ENCODE measurements around the gene ZNF28. TPM values are rescaled to one million over a fixed set of nuclear protein-coding genes. Genes with fewer than 3 reads are reported as not detected.
"Not testable (repeated sequence)": the region's sequence is repeated elsewhere in the genome, so short reads cannot be mapped to it uniquely, and the experiment has no call there.

ZNF28 gene
- total and polyA plus RNA-seq, 2 of the 4 experiments (the other 2 are of a cell fraction) = 4.4 to 24.7 TPM

- intact Hi-C loops (cut with micrococcal nuclease) = no loop called here
- H2AFZ ChIP-seq (replicated peaks; ENCODE audit: low read length, poor library complexity) = no peak overlapping the region
- H4K91ac ChIP-seq (ENCODE audit: insufficient read depth, low read depth, low read length) = no peak overlapping the region
- no peak overlapping the region for H2BK5ac ChIP-seq (ENCODE audit: low read depth, low read length, poor library complexity, severe bottlenecking)
- H4K20me1 ChIP-seq (ENCODE audit: insufficient read depth, low read length) = no peaks in the 10 kb centered on the region
- no peak overlapping the region for H3K4ac ChIP-seq (ENCODE audit: low read depth, low read length)
- ATAC-seq (ENCODE audit: low read depth) (no peak), DNase-seq (no peak)
- no peak overlapping the region for H2AK9ac ChIP-seq (replicated peaks; ENCODE audit: low read depth, low read length, poor library complexity)
- H3K23ac ChIP-seq (ENCODE audit: low read depth, low read length) = no peak overlapping the region
- no peak overlapping the region for H3K9ac ChIP-seq (ENCODE audit: low read depth, low read length)
- TF ChIP-seq, protein P1, sequence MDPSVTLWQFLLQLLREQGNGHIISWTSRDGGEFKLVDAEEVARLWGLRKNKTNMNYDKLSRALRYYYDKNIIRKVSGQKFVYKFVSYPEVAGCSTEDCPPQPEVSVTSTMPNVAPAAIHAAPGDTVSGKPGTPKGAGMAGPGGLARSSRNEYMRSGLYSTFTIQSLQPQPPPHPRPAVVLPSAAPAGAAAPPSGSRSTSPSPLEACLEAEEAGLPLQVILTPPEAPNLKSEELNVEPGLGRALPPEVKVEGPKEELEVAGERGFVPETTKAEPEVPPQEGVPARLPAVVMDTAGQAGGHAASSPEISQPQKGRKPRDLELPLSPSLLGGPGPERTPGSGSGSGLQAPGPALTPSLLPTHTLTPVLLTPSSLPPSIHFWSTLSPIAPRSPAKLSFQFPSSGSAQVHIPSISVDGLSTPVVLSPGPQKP (IDR thresholded peaks at IDR 0.05; ENCODE audit: borderline replicate concordance, low read depth, low read length) = no peak
- TF ChIP-seq MAFK (IDR thresholded peaks at IDR 0.05; ENCODE audit: low read depth, low read length) (no peak), RCOR1 (IDR thresholded peaks at IDR 0.05; ENCODE audit: insufficient replicate concordance, low read length) (no peak), USF2 (IDR thresholded peaks at IDR 0.05; ENCODE audit: low read depth, low read length) (no peak), RFX5 (IDR thresholded peaks at IDR 0.05; ENCODE audit: low read depth, low read length) (no peak)
- no peaks in the 10 kb centered on the region for H3K79me1 ChIP-seq (ENCODE audit: low read depth in 1 of 2, low read length in 2 of 2)
- no peak overlapping the region for H3K56ac ChIP-seq (ENCODE audit: extremely low read depth, insufficient read depth, low read length)
- ChIA-PET CTCF (no interaction called here), POLR2A (ENCODE audit: unreplicated experiment) (no interaction called here)
- no peak overlapping the region for H3K18ac ChIP-seq (ENCODE audit: low read depth, low read length)
- H3K9me1 ChIP-seq (ENCODE audit: insufficient read depth, low read length) = no peaks in the 10 kb centered on the region
- H3K27me3 ChIP-seq (ENCODE audit: control insufficient read depth, insufficient read depth, low read length) = no peaks in the 10 kb centered on the region
- no CpG with 5 or more reads among the region's 12 CpGs for WGBS, 2 experiments (ENCODE audit: extremely low coverage in 2 of 2, insufficient read length in 1 of 2)
- BruUV-seq (replicated peaks) = no TSS peak
- H2BK15ac ChIP-seq (ENCODE audit: low read depth, low read length) = no peak overlapping the region
- H4K8ac ChIP-seq (ENCODE audit: low read depth in 2 of 2, low read length in 2 of 2) = no peak overlapping the region
- H3K36me3 ChIP-seq (ENCODE audit: control insufficient read depth, insufficient read depth, low read length) = no peaks in the 10 kb centered on the region
- no peak overlapping the region for H4K5ac ChIP-seq (ENCODE audit: low read depth, low read length)
- H3K27ac ChIP-seq (ENCODE audit: insufficient read depth, low read length) = no peak overlapping the region
- H2AK5ac ChIP-seq (ENCODE audit: low read depth, low read length) = no peak overlapping the region
- dilution Hi-C loops (cut with HindIII; ENCODE audit: low sequenced_read_pairs, unreplicated experiment) = no loop called here
- H2BK120ac ChIP-seq (ENCODE audit: low read depth, low read length) = no peak overlapping the region
- H3K4me3 ChIP-seq (ENCODE audit: insufficient read depth, low read depth, low read length) = no peak overlapping the region
- in situ Hi-C loops (cut with MboI; ENCODE audit: low sequenced_read_pairs) = no loop called here
- no peak overlapping the region for H2BK20ac ChIP-seq (ENCODE audit: low read depth, low read length)
- H3K4me2 ChIP-seq (ENCODE audit: low read depth, low read length) = no peak overlapping the region
- H3K14ac ChIP-seq (replicated peaks; ENCODE audit: low read depth, low read length) = no peak overlapping the region
- H3K9me3 ChIP-seq (ENCODE audit: control insufficient read depth, insufficient read depth, low read length) = no peaks in the 10 kb centered on the region
- no peaks in the 10 kb centered on the region for H3K4me1 ChIP-seq (ENCODE audit: control insufficient read depth, insufficient read depth, low read length)
Measured at GRCh38 chr19:52823676-52824075, 2.2 kb upstream of the ZNF28 start.

DNA sequence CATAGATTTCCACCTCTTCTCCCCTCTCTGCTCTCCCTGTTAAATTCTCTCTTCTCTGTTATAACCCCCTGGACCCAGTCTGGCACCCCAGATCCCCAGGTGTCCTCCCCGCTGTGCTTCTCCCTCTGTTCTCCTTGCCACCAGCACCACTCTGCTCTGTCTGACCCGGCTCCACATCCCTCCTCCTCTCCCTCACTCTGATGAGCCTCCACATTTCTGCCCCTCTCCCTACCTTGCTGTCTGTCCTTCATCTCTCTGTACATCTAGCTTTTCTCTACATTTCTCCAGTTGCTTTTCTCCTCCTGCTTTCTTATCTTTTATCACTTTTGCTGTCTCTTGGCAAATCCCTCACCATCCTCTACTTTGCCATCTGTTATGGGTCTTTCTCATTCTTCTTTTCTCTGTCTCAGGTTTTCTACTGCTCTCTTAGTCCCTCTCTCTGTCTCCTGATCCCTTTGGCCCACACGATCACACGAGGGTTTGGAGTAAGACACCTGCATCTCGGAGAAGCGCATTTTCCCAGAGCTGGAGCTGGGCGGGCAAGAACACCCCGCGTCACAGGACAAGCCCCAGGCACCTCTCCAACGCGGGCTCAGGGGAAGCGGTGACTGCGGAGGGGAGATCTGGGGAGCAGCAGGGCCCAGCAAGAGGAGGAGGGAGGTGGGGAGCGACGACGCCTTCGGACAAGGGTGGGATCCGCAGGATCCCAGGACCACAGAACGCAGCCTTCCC, 795 bp downstream of the ZNF28 start:
- H3K4me1 ChIP-seq (ENCODE audit: control insufficient read depth, insufficient read depth, low read length); H3K27me3 ChIP-seq (ENCODE audit: control insufficient read depth, insufficient read depth, low read length); in situ Hi-C loops (cut with MboI; ENCODE audit: low sequenced_read_pairs); CTCF ChIA-PET; H3K18ac ChIP-seq (ENCODE audit: low read depth, low read length); H2BK15ac ChIP-seq (ENCODE audit: low read depth, low read length); H3K4ac ChIP-seq (ENCODE audit: low read depth, low read length); H4K5ac ChIP-seq (ENCODE audit: low read depth, low read length); H2AK5ac ChIP-seq (ENCODE audit: low read depth, low read length); H4K91ac ChIP-seq (ENCODE audit: insufficient read depth, low read depth, low read length); H4K20me1 ChIP-seq (ENCODE audit: insufficient read depth, low read length); H2AFZ ChIP-seq (replicated peaks; ENCODE audit: low read length, poor library complexity); intact Hi-C loops (cut with micrococcal nuclease); H3K79me1 ChIP-seq (ENCODE audit: low read depth in 1 of 2, low read length in 2 of 2); H2BK20ac ChIP-seq (ENCODE audit: low read depth, low read length); H2BK5ac ChIP-seq (ENCODE audit: low read depth, low read length, poor library complexity, severe bottlenecking); POLR2A ChIA-PET (ENCODE audit: unreplicated experiment); H3K14ac ChIP-seq (replicated peaks; ENCODE audit: low read depth, low read length); H2BK120ac ChIP-seq (ENCODE audit: low read depth, low read length); H3K23ac ChIP-seq (ENCODE audit: low read depth, low read length); H3K9me1 ChIP-seq (ENCODE audit: insufficient read depth, low read length); H2AK9ac ChIP-seq (replicated peaks; ENCODE audit: low read depth, low read length, poor library complexity); H3K56ac ChIP-seq (ENCODE audit: extremely low read depth, insufficient read depth, low read length); H3K9me3 ChIP-seq (ENCODE audit: control insufficient read depth, insufficient read depth, low read length); BruUV-seq (replicated peaks); dilution Hi-C loops (cut with HindIII; ENCODE audit: low sequenced_read_pairs, unreplicated experiment): not testable (repeated sequence)
- Histone ChIP-seq H4K8ac (ENCODE audit: low read depth in 2 of 2, low read length in 2 of 2) (peak overlapping the region in 1 of 2 experiments; percentile 90; a peak in 1 of 4 replicates), H3K4me3 (ENCODE audit: insufficient read depth, low read depth, low read length) (peak overlapping the region; percentile 73), H3K36me3 (ENCODE audit: control insufficient read depth, insufficient read depth, low read length) (peaks cover 11% of the 10 kb centered on the region), H3K9ac (ENCODE audit: low read depth, low read length) (peak overlapping the region; percentile 57), H3K4me2 (ENCODE audit: low read depth, low read length) (peak overlapping the region; percentile 78), H3K27ac (ENCODE audit: insufficient read depth, low read length) (peak overlapping the region; percentile 34; the same call in 1 of the 2 replicates)
- ATAC-seq (ENCODE audit: low read depth) (peak; percentile 56; the same call in 1 of the 2 replicates), DNase-seq (peak; percentile 26)
- WGBS, 2 experiments (ENCODE audit: extremely low coverage in 2 of 2, insufficient read length in 1 of 2) = 3% methylated on average over 9 of the region's 19 CpGs; no CpG with 5 or more reads in 1 of the 2 experiments
